ENCODE measurements around the gene TRPM1. TPM values are rescaled to one million over a fixed set of nuclear protein-coding genes. Genes with fewer than 3 reads are reported as not detected.
A peak's percentile ranks its signal among the peaks of the same experiment; 100 is the strongest.

TRPM1 gene
- total RNA-seq, 1 experiment from 2014 or later = 0.77 TPM

DNA sequence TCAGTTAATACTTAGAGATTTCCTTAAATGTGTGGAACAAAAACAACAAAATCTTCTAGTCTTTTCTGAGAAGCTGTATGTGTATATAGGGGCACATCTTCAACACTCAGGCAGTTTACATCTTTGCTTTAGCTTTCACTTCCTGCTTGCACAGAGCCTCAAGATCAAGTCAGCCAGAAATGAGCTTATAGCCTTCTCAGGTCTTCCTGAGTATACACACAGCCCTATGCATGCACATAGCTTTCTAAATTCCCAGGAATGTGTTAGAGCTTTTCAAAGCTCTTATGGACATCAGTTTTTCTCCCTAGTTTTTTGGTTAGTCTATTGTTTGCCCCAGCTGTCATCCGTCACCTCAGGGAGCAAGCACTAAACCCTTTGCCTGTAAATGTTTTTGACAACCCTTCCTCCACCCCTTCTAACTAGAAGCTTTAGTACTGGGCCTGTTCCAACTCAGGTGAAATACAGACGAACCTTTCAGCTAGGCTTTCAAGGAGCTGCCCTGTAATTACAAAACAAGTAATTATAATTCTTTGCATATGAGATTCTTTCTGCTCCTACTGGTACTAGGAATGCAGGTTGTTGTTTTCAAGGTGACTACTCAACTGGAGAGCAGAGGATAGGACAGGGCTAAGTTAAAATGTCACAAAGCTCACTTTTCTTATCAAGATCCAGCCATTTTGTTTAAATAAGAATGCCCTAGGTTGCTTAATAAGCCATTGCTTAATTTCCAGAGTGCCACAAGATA is 87.5 kb downstream of the TRPM1 start:
- ATAC-seq (peak; percentile 41), DNase-seq (ENCODE audit: low spot score) (no peak)
- Mint-ChIP-seq H3K9me3 (peaks cover 10% of the 10 kb centered on the region; the same call in 1 of the 2 replicates), H3K27me3 (ENCODE audit: low read depth) (no peaks in the 10 kb centered on the region), H3K4me3 (no peak overlapping the region), H3K36me3 (no peaks in the 10 kb centered on the region), H3K27ac (peak overlapping the region; percentile 42; the same call in 1 of the 2 replicates), H3K4me1 (peaks cover 19% of the 10 kb centered on the region)
- TF ChIP-seq ZSCAN18 (CRISPR knock-in tag; IDR thresholded peaks at IDR 0.05) = no peak
- TF ChIP-seq NR3C1 (CRISPR knock-in tag; conservative IDR thresholded peaks at IDR 0.05; ENCODE audit: low read depth) = no peak
- TF ChIP-seq RORB (CRISPR knock-in tag; IDR thresholded peaks at IDR 0.05) = no peak
- no peak for TF ChIP-seq ERG (CRISPR knock-in tag; IDR thresholded peaks at IDR 0.05)
- TF ChIP-seq, protein P1, sequence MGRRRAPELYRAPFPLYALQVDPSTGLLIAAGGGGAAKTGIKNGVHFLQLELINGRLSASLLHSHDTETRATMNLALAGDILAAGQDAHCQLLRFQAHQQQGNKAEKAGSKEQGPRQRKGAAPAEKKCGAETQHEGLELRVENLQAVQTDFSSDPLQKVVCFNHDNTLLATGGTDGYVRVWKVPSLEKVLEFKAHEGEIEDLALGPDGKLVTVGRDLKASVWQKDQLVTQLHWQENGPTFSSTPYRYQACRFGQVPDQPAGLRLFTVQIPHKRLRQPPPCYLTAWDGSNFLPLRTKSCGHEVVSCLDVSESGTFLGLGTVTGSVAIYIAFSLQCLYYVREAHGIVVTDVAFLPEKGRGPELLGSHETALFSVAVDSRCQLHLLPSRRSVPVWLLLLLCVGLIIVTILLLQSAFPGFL (CRISPR knock-in tag; IDR thresholded peaks at IDR 0.05; ENCODE audit: borderline replicate concordance) = no peak
- no peak for TF ChIP-seq ARID4B (CRISPR knock-in tag; IDR thresholded peaks at IDR 0.05; ENCODE audit: borderline replicate concordance)
- no peak for TF ChIP-seq USF2 (CRISPR knock-in tag; IDR thresholded peaks at IDR 0.05)
- no peak for TF ChIP-seq GTF2I (CRISPR knock-in tag; conservative IDR thresholded peaks at IDR 0.05)
- TF ChIP-seq GRHL2 (CRISPR knock-in tag; IDR thresholded peaks at IDR 0.05; ENCODE audit: insufficient replicate concordance, severe bottlenecking) = no peak
- no peak for TF ChIP-seq ZNF219 (CRISPR knock-in tag; IDR thresholded peaks at IDR 0.05; ENCODE audit: borderline replicate concordance)
- TF ChIP-seq, protein P2, sequence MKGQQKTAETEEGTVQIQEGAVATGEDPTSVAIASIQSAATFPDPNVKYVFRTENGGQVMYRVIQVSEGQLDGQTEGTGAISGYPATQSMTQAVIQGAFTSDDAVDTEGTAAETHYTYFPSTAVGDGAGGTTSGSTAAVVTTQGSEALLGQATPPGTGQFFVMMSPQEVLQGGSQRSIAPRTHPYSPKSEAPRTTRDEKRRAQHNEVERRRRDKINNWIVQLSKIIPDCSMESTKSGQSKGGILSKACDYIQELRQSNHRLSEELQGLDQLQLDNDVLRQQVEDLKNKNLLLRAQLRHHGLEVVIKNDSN (CRISPR knock-in tag; IDR thresholded peaks at IDR 0.05) = no peak
- TF ChIP-seq, protein P3, sequence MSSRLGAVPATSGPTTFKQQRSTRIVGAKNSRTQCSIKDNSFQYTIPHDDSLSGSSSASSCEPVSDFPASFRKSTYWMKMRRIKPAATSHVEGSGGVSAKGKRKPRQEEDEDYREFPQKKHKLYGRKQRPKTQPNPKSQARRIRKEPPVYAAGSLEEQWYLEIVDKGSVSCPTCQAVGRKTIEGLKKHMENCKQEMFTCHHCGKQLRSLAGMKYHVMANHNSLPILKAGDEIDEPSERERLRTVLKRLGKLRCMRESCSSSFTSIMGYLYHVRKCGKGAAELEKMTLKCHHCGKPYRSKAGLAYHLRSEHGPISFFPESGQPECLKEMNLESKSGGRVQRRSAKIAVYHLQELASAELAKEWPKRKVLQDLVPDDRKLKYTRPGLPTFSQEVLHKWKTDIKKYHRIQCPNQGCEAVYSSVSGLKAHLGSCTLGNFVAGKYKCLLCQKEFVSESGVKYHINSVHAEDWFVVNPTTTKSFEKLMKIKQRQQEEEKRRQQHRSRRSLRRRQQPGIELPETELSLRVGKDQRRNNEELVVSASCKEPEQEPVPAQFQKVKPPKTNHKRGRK (CRISPR knock-in tag; IDR thresholded peaks at IDR 0.05; ENCODE audit: borderline replicate concordance) = no peak
- no peak for TF ChIP-seq ZNF281 (CRISPR knock-in tag; IDR thresholded peaks at IDR 0.05)
- CTCF ChIA-PET = interaction anchor here (0.5 to 2.1 kb wide), 5 partner anchors 9 to 201 kb away, joined by 3 to 11 read pairs (median 5); partner anchors contain the start of gene MTMR10
- POLR2A ChIA-PET = no interaction called here

All from WTC11 (cell line).